ENCODE results near the gene BCO2. TPM values are rescaled to one million over a fixed set of nuclear protein-coding genes. Genes with fewer than 3 reads are reported as not detected.
A peak's percentile ranks its signal among the peaks of the same experiment; 100 is the strongest.

Gene BCO2
- total and polyA plus RNA-seq, 2 experiments from 2014 or later: 23.9 to 39.1 TPM

DNA sequence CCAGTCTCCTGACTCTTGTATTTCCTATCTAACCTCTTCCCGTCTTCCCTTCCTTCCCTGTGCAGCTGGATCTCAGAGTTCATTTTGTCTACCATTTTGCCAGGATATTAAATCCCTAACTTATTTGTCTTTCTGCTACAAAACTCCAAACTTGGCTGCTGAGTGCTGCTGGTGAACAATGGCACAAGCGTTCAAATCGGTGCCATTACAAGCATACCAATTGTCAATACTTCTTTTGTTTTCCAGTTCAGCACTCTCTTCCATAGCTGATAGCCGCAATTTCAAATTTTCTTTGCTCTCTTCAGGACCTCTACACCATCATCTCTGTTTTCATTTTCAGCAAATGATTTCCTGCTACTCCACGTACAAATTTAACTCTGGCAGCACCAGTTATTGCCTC, 24.8 kb upstream of the BCO2 start:
- no peak overlapping the region for H3K27ac ChIP-seq
- no peaks in the 10 kb centered on the region for H3K27me3 ChIP-seq
- no peak overlapping the region for H3K4me3 ChIP-seq
- H3K4me2 ChIP-seq: no peak overlapping the region
- DNase-seq (ENCODE audit: low spot score): no peak
- H3K36me3 ChIP-seq (replicated peaks; ENCODE audit: insufficient read depth, low read depth): no peaks in the 10 kb centered on the region
- no peaks in the 10 kb centered on the region for H3K9me3 ChIP-seq (ENCODE audit: low read depth)
- no peaks in the 10 kb centered on the region for H3K79me2 ChIP-seq
- TF ChIP-seq, protein P1, sequence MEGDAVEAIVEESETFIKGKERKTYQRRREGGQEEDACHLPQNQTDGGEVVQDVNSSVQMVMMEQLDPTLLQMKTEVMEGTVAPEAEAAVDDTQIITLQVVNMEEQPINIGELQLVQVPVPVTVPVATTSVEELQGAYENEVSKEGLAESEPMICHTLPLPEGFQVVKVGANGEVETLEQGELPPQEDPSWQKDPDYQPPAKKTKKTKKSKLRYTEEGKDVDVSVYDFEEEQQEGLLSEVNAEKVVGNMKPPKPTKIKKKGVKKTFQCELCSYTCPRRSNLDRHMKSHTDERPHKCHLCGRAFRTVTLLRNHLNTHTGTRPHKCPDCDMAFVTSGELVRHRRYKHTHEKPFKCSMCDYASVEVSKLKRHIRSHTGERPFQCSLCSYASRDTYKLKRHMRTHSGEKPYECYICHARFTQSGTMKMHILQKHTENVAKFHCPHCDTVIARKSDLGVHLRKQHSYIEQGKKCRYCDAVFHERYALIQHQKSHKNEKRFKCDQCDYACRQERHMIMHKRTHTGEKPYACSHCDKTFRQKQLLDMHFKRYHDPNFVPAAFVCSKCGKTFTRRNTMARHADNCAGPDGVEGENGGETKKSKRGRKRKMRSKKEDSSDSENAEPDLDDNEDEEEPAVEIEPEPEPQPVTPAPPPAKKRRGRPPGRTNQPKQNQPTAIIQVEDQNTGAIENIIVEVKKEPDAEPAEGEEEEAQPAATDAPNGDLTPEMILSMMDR (IDR thresholded peaks at IDR 0.05; ENCODE audit: poor library complexity): no peak
- TF ChIP-seq EZH2 (IDR thresholded peaks at IDR 0.05; ENCODE audit: borderline replicate concordance): no peak
- TF ChIP-seq EZH2phosphoT487 (IDR thresholded peaks at IDR 0.05; ENCODE audit: low read depth, severe bottlenecking, unreplicated experiment): no peak
- H2AFZ ChIP-seq: no peak overlapping the region
- no peaks in the 10 kb centered on the region for H3K4me1 ChIP-seq (ENCODE audit: insufficient read depth)
- 85% methylated on average over 5 of the region's 5 CpGs for WGBS (ENCODE audit: low lambda C conversion rate, missing lambda C conversion rate)
- no peaks in the 10 kb centered on the region for H4K20me1 ChIP-seq (ENCODE audit: insufficient read depth, poor library complexity, severe bottlenecking)
- H3K9me2 ChIP-seq (replicated peaks; ENCODE audit: insufficient read depth): no peaks in the 10 kb centered on the region

DNA sequence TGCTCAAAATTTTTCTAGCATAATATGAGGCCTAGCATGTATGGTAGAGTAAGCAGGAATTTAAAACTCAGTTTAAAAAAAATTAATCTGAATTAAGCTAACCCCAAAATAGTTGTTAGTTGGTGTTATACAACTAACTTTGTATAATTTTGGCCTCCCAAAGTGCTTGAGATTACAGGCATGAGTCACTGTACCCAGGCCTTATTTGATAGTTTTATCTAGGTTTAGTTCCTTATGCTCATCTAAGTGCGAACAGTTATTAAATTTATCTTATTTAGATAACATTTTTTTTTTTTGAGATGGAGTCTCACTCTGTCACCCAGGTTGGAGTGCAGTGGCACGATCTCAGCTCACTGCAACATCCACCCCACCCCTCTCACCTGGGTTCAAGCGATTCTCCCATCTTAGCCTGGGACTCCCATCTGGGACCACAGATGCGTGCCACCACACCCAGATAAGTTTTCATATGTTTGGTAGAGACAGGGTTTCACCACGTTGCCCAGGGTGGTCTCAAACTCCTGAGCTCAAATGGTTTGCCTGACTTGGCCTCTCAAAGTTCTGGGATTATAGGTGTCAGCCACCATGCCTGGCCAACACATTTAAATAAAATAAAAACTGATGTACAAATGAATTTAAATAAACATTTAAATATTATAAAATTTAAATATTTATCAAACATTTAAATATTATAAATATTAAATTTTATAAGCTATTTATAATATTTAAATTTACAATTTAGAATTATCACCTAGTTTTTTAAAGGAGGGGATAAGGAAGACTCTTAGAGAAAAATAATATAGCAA, 19.0 kb upstream of the BCO2 start:
- Histone ChIP-seq H3K9me3 (ENCODE audit: low read depth) (no peaks in the 10 kb centered on the region), H3K4me1 (ENCODE audit: insufficient read depth) (no peaks in the 10 kb centered on the region), H3K79me2 (no peaks in the 10 kb centered on the region), H2AFZ (no peak overlapping the region), H3K4me2 (no peak overlapping the region), H3K27me3 (no peaks in the 10 kb centered on the region), H3K4me3 (no peak overlapping the region), H3K36me3 (replicated peaks; ENCODE audit: insufficient read depth, low read depth) (no peaks in the 10 kb centered on the region), H3K27ac (peak overlapping the region; percentile 28), H3K9me2 (replicated peaks; ENCODE audit: insufficient read depth) (no peaks in the 10 kb centered on the region), H4K20me1 (ENCODE audit: insufficient read depth, poor library complexity, severe bottlenecking) (no peaks in the 10 kb centered on the region)
- no peak for TF ChIP-seq EZH2 (IDR thresholded peaks at IDR 0.05; ENCODE audit: borderline replicate concordance)
- no peak for TF ChIP-seq EZH2phosphoT487 (IDR thresholded peaks at IDR 0.05; ENCODE audit: low read depth, severe bottlenecking, unreplicated experiment)
- TF ChIP-seq, protein P1 (IDR thresholded peaks at IDR 0.05; ENCODE audit: poor library complexity): no peak
- DNase-seq (ENCODE audit: low spot score): no peak
- WGBS (ENCODE audit: low lambda C conversion rate, missing lambda C conversion rate): 92% methylated on average over 5 of the region's 5 CpGs

DNA sequence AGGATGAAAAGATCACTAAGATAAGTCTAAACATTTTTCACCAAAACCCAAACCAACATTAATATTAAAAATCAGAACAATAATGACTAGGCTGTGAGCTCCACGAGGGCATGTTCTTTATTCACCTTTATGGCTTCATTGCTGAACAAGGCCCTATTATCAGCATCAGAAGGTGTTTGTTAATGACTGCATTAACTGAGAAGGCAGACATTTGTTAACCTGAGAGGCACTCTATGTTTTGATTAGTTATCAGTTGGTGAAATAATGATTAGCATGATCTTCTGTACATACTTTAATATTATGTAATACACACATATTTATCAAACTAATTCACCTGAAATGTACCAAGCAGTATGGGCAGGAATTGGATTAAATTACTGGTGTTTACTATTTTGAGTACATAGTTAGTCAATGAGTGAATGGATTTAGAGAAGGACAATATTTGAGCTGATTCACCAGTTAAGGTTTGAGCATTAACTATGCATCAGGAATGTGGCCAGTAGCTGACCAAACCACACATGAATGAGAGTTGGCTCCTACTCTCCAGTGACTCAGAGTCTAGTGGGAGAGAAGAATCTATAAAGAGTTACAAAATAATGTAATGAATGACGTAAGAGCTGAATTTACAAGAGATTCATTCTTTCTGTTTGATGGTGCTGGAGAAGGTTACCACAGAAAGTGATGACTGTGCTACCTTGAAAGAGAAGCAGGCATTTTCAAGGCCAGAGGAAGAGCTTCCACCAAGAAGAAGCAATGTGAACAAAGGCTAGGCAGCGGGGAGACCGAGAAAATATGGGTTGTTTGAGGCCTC, 18.2 kb upstream of the BCO2 start:
- 71% methylated on average over 4 of the region's 4 CpGs for WGBS (ENCODE audit: low lambda C conversion rate, missing lambda C conversion rate)
- Histone ChIP-seq H3K27me3 (no peaks in the 10 kb centered on the region), H3K4me2 (no peak overlapping the region), H3K9me3 (ENCODE audit: low read depth) (no peaks in the 10 kb centered on the region), H3K4me1 (ENCODE audit: insufficient read depth) (no peaks in the 10 kb centered on the region), H3K36me3 (replicated peaks; ENCODE audit: insufficient read depth, low read depth) (no peaks in the 10 kb centered on the region), H3K27ac (peak overlapping the region; percentile 62), H3K9me2 (replicated peaks; ENCODE audit: insufficient read depth) (no peaks in the 10 kb centered on the region), H3K4me3 (no peak overlapping the region), H3K79me2 (no peaks in the 10 kb centered on the region), H2AFZ (no peak overlapping the region), H4K20me1 (ENCODE audit: insufficient read depth, poor library complexity, severe bottlenecking) (no peaks in the 10 kb centered on the region)
- TF ChIP-seq EZH2phosphoT487 (IDR thresholded peaks at IDR 0.05; ENCODE audit: low read depth, severe bottlenecking, unreplicated experiment): no peak
- TF ChIP-seq EZH2 (IDR thresholded peaks at IDR 0.05; ENCODE audit: borderline replicate concordance): no peak
- TF ChIP-seq, protein P1 (IDR thresholded peaks at IDR 0.05; ENCODE audit: poor library complexity): no peak
- DNase-seq (ENCODE audit: low spot score): peak; percentile 75
